ENCODE results near the gene RHOJ.

Gene RHOJ

DNA sequence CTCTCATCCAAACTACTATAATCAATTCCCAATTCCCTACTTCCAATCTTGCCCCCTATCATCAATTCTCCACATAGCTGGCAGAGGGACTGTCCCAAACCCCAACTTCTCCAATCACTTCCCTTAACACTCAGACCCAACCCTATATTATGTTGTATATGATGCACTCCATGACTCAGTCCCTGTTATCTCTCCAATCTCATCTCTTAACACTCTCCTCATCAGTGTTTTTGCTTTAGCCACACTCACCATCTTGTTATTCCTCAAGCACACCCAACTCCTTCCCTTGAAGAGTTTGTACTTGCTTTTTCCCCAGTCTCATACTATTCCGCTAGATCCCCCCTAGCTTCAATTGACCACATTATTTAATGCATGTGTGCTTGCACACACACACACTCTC is 4.9 kb downstream of the RHOJ start:
- no peak for DNase-seq

- DNase-seq, result no peak
Observed at GRCh38 chr14:63210812-63211211, 6.6 kb downstream of the RHOJ start.

DNA sequence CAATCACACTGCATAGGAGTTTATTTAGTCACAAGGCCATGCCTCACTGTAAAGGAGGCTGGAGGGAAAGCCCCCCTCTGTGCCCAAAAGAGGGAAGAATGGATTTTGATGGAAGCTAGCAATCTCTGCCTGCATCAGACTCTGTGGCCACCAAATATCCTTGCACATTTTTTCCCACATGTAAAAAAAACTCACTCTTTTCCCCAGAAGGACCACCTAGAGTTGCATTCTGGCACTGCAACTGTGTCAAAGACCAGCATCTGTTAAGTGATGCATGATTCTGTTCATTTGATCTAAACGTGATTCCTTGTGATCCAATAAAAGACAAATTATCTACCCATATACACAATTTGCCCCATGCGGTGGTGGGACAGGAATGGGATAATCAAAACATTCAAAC is 8.0 kb downstream of the RHOJ start:
- no peak for DNase-seq

DNA sequence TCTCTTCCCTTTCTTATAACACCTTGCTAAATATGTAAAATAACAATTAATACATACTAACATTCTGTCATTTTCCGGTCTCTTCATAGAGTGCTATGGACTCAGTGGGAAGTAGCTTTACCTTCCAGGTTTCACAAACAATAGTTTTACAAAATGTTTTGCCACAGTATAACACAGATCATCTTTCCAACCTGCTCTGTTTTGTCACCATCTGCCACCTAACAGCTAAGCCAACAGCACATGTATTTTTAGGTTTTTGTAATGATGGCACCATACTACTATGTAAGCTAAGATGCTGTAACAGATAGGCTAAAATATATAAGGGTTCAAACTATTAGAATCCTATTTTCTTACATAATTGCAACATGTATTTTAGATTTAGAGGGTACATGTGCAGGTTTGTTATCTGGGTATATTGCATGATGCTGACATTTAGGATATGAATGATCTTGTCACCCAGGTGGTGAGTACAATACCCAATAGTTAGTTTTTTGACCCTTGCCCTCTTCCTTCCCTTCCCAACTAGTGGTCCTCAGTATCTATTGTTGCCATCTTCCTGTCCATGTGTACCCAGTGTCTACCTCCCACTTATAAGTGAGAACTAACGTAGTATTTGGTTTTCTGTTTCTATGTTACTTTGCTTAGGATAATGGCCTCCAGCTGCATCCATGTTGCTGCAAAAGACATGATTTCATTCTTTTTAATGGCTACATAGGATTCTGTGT is 8.7 kb downstream of the RHOJ start:
- DNase-seq, result no peak

DNA sequence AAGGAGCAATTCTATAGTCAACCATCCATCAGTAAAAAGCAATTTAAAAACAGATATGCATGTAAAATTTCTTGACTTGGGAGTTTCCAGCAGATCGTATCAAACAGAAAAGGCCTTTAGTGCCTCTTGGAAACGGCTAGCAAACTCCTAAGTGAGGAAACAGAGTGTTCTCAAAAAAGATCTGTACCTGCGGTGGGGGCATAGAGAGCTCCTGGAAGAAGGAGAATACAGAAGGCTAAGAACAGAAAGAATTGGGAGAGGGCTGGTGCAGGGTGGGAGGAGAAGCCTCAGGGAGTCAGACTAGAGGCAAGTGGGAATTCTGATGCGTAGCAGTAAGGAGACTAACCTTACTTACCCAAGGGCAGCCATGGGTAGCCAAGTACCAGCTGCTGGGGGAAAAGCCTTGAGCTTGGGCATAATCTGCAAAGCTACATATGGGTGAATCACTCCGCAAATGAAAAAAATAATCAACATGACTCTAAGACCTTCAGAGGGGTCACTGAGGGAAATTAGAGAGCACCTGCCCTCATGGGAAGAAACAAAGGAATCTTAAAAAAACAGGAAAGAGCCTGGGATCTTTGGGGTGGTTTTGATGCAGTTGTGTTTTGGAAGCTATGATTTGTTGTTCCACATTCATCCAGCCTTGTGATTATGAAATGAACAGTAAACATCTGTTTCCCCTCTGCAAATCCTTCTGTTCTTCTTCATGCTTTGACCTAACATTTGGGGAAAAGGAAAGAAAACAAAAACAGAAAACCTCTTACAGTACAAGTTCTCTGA is 10.4 kb downstream of the RHOJ start:
- DNase-seq, result no peak

DNA sequence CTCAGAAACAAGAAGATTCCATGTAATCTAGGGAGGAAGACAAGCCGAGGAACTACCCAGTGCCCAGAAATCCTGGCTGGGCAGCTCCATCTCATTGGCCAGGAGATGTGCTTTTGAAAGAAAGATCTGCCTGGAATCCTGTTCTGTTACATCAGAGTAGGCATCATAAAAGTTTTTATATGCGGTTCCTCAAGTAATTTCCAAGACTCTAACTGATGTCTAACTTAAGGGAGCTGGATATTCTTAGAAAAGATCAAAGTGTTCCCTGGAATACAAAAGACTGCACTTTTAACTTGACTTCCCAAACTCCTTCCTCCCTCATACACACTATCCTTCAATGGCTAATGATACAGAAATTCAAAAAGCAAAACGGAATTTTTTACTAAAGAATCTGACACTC is 16.3 kb downstream of the RHOJ start:
- DNase-seq, result no peak

DNA sequence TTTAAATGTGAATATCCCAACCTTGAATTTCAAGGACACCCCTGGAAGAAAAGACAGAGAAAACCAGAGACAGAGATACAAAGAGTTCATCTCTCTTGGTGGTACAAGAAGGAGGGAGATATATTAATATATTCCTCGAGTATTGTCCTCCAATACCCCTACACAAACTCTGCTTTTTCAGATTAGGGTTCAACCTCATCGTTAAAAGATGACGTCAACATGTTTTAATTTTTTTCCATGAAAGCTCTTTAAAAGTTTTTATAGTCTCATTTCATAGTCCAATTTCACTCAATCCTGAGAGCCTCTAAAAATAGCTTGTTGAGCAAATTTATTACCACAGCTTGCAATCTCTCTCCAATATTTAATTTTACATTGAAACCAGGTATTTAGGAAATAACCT is 19.4 kb downstream of the RHOJ start:
- no peak for DNase-seq

DNA sequence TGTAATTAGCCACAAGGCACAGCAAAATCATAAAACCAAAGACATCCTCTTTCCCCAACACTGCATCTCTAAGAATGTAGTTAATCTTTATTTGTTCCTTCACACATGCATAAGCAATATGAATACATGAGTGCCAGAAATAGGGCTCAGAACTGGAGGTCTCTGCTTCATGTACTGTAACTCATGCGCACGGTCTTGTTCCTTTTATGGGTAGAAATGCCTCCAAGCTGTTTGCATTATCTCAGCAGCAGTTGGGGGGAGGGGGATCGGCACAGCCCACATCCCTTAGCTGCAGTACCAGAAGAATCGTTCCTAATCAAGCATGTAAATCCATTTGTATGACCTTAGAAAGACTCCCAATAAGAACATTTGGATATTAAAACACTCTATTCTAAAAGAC is 20.0 kb downstream of the RHOJ start:
- no peak for DNase-seq

DNA sequence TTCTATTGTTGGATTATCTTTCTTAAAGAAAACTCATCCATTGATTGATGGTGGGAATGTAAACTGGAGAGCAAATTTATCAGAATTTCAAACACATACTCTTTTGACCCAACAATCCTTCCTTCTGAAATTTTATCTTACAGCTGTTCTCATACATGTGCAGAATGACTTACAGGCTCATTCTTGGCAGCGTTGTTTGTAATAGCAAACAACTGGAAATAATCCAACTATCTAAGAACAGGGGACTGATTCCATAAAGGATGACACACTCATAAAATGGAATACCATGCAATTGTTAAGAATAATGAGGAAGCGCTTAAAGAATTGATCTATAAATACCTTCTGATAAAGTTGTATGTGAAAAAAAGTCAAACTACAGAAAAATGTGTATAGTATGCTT is 24.0 kb downstream of the RHOJ start:
- no peak for DNase-seq

GRCh38 chr14:63229330-63230059 is 25.3 kb downstream of the RHOJ start:
- no peak for DNase-seq

- DNase-seq, result no peak
Observed at GRCh38 chr14:63231766-63232165, 27.5 kb downstream of the RHOJ start.

- no peak for DNase-seq
Observed at GRCh38 chr14:63237791-63238190, 33.5 kb downstream of the RHOJ start.

- no peak for DNase-seq
Observed at GRCh38 chr14:63240221-63240620, 36.0 kb downstream of the RHOJ start.

- DNase-seq, result no peak
Observed at GRCh38 chr14:63241096-63241495, 36.9 kb downstream of the RHOJ start.

GRCh38 chr14:63243646-63244045 is 39.4 kb downstream of the RHOJ start:
- DNase-seq, result no peak

DNA sequence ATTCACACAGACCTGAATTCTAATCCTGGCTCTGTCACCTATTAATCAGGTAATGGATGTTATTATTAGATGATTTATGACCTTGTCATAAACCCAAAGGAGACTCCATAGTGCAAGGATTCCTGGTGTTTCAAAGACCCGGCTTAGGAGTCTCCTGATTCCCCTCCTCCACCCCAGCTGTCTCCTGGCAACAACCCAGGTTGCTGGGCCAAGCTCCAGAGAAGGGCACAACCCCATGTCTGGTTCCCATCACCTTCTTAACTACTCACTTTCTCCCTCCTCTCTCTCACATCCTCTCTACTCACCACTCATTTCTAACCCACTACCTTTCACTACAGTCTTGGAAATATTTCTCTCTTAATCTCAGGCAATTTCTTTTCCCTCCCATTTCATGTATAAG is 41.6 kb downstream of the RHOJ start:
- DNase-seq, result no peak

DNA sequence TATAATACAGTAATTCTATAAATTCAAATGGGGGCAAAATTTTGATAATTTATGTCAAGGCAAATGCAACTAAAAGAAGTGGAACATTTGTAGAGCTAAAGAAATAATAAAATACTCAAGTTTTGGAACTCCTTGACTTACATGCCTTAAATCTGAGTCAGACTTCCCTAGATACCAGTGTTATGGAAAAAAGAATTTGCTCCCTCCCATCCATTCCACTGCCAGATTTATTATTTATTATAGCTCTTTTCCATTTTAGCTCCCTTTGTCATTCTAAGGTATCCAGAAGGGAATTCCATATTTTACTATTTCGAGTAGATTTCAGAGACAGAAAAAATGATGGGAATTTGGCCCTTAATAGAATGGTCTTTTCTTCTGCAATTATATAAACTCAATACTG is 44.0 kb downstream of the RHOJ start:
- peak; percentile 15 for DNase-seq

DNA sequence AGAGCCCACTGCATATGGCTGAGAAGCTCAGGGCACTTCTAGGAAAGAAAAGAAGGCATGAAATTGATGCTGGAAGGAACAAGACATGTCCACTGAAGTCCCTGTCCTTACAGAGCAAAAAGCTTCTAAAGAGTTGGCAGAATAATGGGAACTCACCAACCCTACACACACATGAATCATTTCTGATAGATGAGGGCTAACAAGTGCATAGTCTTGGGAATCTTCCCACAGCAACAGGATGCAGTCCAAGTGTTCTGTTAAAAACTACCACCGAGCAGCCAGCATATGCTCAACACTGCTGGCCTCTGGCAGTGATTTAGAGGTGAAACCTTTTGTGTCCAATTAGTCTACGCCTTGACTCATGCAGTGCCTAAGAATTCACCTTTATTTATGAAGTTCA is 44.8 kb downstream of the RHOJ start:
- no peak for DNase-seq

DNA sequence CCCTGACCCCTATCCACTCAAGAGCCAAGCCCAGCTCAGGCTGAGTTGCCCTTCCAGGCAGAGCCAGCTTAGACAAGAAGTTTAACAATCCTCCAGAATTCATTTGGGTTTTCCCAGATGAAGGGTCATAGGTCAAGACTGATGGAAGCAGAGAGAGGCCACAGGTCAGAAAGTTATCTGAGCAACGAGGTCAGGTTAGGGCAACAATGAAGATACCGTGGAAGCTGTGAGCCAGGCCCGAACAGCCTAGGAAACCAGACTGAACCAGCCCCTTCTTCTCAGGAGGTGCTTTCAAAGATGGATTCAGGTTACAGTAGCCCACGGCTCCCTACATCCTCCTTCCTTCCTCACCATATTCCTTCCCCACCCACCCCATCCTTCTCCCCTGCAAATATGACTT is 53.1 kb downstream of the RHOJ start:
- no peak for DNase-seq

- no peak for DNase-seq
Observed at GRCh38 chr14:63262446-63262845, 58.2 kb downstream of the RHOJ start.

- DNase-seq, result no peak
Observed at GRCh38 chr14:63266106-63266505, 61.9 kb downstream of the RHOJ start.

GRCh38 chr14:63267171-63267570 is 62.9 kb downstream of the RHOJ start:
- DNase-seq, result no peak

GRCh38 chr14:63268771-63269170 is 64.5 kb downstream of the RHOJ start:
- no peak for DNase-seq
